ENCODE data around the gene NXT1.

- TF ChIP-seq CTCF (IDR thresholded peaks at IDR 0.05) (no peak), POLR2A (IDR thresholded peaks at IDR 0.05) (no peak)
Observed at GRCh38 chr20:23358563-23358906, 7.9 kb downstream of the NXT1 start.
